ENCODE measurements around the gene ADAM10. TPM values are rescaled to one million over a fixed set of nuclear protein-coding genes. Genes with fewer than 3 reads are reported as not detected.

The ADAM10 gene
- total and polyA plus RNA-seq, 7 donors = 7.9 to 37.9 (median 33.1) TPM

DNA sequence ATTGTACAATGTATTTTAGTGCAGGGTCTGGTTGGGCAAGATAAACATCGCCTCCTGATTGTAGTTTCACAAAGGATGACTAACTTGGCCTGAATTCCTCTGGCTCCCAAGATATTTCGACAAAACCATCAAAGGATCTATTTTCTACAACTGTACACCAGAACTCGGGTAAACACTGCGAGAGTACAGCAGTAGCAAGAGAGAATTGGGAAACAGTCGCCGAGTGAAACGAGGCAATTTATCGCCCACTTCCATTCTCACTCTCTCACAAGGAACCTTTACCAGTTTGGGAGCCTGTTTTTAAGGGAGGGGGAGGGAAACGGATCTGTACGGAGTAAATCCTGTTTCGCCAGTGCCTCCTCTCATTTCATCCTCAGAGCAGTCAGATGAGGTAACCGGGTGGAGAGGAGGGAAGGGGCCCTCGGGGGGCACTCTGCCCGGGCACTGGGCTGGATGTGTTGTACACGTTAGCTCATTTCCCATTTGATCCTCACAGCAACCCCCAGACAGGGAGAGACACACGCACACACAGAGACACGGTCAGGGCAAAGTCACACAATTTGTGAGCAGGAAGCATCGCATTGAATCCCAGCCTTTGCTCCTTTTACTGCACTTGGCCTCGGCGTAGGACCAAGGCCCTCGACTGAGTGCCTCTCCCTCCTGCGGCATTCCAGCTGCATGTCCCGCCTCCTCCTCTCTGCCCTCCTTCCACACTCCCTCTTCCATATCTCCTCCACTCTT, 197.6 kb downstream of the ADAM10 start:
- no peak for DNase-seq
- TF ChIP-seq, protein P1, sequence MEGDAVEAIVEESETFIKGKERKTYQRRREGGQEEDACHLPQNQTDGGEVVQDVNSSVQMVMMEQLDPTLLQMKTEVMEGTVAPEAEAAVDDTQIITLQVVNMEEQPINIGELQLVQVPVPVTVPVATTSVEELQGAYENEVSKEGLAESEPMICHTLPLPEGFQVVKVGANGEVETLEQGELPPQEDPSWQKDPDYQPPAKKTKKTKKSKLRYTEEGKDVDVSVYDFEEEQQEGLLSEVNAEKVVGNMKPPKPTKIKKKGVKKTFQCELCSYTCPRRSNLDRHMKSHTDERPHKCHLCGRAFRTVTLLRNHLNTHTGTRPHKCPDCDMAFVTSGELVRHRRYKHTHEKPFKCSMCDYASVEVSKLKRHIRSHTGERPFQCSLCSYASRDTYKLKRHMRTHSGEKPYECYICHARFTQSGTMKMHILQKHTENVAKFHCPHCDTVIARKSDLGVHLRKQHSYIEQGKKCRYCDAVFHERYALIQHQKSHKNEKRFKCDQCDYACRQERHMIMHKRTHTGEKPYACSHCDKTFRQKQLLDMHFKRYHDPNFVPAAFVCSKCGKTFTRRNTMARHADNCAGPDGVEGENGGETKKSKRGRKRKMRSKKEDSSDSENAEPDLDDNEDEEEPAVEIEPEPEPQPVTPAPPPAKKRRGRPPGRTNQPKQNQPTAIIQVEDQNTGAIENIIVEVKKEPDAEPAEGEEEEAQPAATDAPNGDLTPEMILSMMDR (IDR thresholded peaks at IDR 0.05) = no peak
- Histone ChIP-seq H3K4me1 (peaks cover 30% of the 10 kb centered on the region), H3K36me3 (ENCODE audit: insufficient read depth in 1 of 2, low read depth in 1 of 2) (no peaks in the 10 kb centered on the region), H3K27ac (no peak overlapping the region), H3K4me3 (no peak overlapping the region), H3K27me3 (ENCODE audit: insufficient read depth in 3 of 3, low read length in 2 of 3) (peaks cover 0 to 4% (median 0%) of the 10 kb centered on the region in 3 donors), H3K9me3 (no peaks in the 10 kb centered on the region)
- 61 to 79% (median 62%) methylated on average over 23 of the region's 23 CpGs for WGBS, 3 donors
- intact Hi-C loops (cut with DNase I) = no loop called here
- no peak for ATAC-seq

DNA sequence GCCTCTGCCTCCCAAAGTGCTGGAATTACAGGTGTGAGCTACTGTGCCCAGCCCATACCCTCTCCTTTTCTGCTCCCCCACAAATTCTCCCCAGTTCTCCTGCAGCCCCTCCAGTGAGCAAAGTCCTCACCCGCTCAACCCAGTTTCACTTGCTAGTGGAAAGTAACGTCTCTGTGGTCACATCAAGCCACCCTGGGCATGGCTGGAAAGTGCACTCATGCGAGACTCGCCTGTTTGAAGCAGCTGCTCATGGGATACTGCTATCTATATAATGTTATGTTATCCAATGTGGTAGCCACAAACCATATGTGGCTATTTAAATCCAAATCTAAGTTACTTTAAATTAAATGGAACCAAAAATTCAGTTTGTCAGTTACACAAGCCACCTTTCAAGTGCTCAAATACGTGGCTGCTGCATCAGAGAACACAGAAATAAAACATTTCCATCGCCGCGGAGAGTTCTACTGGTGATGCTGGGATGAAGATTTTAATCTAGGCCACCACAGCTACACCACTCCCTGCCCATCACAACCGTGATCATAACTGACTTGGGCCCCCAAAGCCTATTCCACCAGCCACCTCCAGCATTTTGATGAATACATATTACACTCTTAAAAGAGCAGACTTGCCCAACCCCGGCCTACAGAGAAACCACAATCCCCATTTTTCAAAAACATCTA, 198.3 kb downstream of the ADAM10 start:
- TF ChIP-seq, protein P1 (IDR thresholded peaks at IDR 0.05) = no peak
- intact Hi-C loops (cut with DNase I) = no loop called here
- Histone ChIP-seq H3K4me1 (peaks cover 35% of the 10 kb centered on the region), H3K27ac (no peak overlapping the region), H3K36me3 (ENCODE audit: insufficient read depth in 1 of 2, low read depth in 1 of 2) (no peaks in the 10 kb centered on the region), H3K4me3 (no peak overlapping the region), H3K27me3 (ENCODE audit: insufficient read depth in 3 of 3, low read length in 2 of 3) (peaks cover 0 to 4% (median 0%) of the 10 kb centered on the region in 3 donors), H3K9me3 (no peaks in the 10 kb centered on the region)
- WGBS, 3 donors = 94 to 96% (median 95%) methylated on average over 10 of the region's 10 CpGs
- DNase-seq (no peak), ATAC-seq (no peak)

DNA sequence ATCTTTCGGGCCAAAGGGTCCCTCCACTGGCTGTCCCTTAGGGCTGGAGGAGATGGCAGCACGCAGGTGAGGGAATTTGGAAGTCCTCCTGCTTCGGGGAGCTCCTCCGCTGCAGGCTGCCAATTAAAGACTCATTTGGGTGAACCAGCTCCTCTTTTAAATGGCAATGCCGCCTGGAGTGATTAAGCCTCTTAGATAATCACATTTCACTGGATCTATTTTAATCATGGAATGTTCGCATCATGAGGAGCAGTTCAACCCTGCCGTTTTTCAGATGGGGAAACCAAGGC, 199.8 kb downstream of the ADAM10 start:
- Histone ChIP-seq H3K4me3 (no peak overlapping the region), H3K27me3 (ENCODE audit: insufficient read depth in 3 of 3, low read length in 2 of 3) (peaks cover 0 to 4% (median 0%) of the 10 kb centered on the region in 3 donors), H3K9me3 (no peaks in the 10 kb centered on the region), H3K36me3 (ENCODE audit: insufficient read depth in 1 of 2, low read depth in 1 of 2) (no peaks in the 10 kb centered on the region), H3K27ac (no peak overlapping the region), H3K4me1 (peaks cover 35% of the 10 kb centered on the region)
- WGBS, 3 donors = 43 to 60% (median 51%) methylated on average over 7 of the region's 7 CpGs
- DNase-seq = no peak
- ATAC-seq = no peak
- intact Hi-C loops (cut with DNase I) = loop anchor here (2.0 to 10.0 kb wide), 4 partner anchors 217 to 325 kb away; no protein-coding TSS in a partner anchor
- TF ChIP-seq, protein P1 (IDR thresholded peaks at IDR 0.05) = no peak

DNA sequence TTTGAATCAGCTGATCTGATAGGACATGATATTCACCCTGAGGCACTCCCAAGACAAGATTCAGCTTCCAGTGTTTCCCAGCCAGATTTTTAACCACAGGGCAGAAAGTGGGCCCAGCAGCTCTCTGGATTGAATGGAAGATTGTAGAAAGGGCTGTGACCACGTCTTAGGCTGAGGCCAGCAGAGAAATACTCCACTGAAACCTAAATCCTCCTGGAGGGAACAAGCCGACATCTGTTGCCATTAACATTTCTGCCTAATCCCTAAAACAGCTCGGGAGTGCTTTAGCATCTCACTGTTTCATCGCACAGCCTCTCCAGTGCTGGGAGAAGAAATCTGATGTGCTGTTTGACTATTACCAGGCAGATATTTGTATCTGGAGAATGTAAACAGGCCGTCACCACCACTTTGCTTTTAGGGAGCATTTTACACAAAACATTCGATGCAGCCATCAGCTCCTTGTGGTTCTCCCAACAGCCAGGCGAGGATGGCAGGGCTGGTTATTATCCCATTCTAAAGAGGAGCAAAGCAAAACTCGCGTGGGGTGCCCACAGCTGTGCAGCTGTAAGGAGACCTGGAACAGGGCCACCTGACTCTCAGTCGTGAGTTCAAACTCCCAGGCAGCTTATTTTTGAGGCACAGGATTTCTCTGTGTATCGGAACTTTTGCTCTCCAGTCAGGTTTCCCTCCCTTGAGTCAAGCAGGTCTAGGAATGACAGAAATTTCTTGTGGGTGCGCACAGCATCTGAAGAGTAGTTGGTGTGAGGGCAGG, 200.3 kb downstream of the ADAM10 start:
- H3K27me3 ChIP-seq (ENCODE audit: insufficient read depth in 3 of 3, low read length in 2 of 3) = peaks cover 0 to 4% (median 0%) of the 10 kb centered on the region in 3 donors
- WGBS, 3 donors = 41 to 43% (median 41%) methylated on average over 12 of the region's 12 CpGs
- H3K9me3 ChIP-seq = no peaks in the 10 kb centered on the region
- peaks cover 35% of the 10 kb centered on the region for H3K4me1 ChIP-seq
- DNase-seq (no peak), ATAC-seq (peak in 3 of 4 donors; percentile 24 to 60 (median 42))
- intact Hi-C loops (cut with DNase I) = loop anchor here (2.0 to 10.0 kb wide), 4 partner anchors 217 to 324 kb away; no protein-coding TSS in a partner anchor
- H3K36me3 ChIP-seq (ENCODE audit: insufficient read depth in 1 of 2, low read depth in 1 of 2) = no peaks in the 10 kb centered on the region
- H3K27ac ChIP-seq = peak overlapping the region; percentile 60
- H3K4me3 ChIP-seq = no peak overlapping the region
- TF ChIP-seq, protein P1 (IDR thresholded peaks at IDR 0.05) = no peak
